ENCODE measurements around the gene PTGS1. TPM values are rescaled to one million over a fixed set of nuclear protein-coding genes. Genes with fewer than 3 reads are reported as not detected.

The PTGS1 gene
- polyA plus RNA-seq, 2 of the 4 experiments (the other 2 are of a cell fraction), result 0.49 to 1.0 TPM

DNA sequence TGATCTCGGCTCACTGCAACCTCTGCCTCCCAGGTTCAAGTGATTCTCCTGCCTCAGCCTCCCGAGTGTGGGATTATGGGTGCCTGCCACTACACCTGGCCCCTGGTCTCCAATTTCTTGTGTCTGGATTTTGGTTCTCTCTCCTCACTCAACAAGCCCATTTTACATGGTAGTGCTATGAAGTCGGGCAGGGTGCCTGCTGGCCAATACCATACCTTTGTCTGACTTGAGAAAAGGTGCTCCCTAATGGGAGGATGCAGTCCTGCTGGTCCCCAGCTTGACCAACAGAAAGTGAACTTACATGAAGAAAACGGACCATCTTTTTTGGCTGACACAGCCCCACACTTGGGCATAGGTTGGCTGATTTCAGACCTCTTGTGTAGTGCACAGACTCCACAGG, 21.6 kb upstream of the PTGS1 start (continued):
- no peak for TF ChIP-seq NPAS2 (CRISPR knock-in tag; IDR thresholded peaks at IDR 0.05; ENCODE audit: borderline replicate concordance)
- TF ChIP-seq PHF8 (IDR thresholded peaks at IDR 0.05; ENCODE audit: borderline replicate concordance, low read depth), result no peak
- TF ChIP-seq, protein P1, sequence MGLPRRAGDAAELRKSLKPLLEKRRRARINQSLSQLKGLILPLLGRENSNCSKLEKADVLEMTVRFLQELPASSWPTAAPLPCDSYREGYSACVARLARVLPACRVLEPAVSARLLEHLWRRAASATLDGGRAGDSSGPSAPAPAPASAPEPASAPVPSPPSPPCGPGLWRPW (IDR thresholded peaks at IDR 0.05), result no peak
- no peak for TF ChIP-seq JUNB (IDR thresholded peaks at IDR 0.05)
- TF ChIP-seq ZNF302 (CRISPR knock-in tag; IDR thresholded peaks at IDR 0.05), result no peak
- no peak for TF ChIP-seq ZC3H11A (IDR thresholded peaks at IDR 0.05)

DNA sequence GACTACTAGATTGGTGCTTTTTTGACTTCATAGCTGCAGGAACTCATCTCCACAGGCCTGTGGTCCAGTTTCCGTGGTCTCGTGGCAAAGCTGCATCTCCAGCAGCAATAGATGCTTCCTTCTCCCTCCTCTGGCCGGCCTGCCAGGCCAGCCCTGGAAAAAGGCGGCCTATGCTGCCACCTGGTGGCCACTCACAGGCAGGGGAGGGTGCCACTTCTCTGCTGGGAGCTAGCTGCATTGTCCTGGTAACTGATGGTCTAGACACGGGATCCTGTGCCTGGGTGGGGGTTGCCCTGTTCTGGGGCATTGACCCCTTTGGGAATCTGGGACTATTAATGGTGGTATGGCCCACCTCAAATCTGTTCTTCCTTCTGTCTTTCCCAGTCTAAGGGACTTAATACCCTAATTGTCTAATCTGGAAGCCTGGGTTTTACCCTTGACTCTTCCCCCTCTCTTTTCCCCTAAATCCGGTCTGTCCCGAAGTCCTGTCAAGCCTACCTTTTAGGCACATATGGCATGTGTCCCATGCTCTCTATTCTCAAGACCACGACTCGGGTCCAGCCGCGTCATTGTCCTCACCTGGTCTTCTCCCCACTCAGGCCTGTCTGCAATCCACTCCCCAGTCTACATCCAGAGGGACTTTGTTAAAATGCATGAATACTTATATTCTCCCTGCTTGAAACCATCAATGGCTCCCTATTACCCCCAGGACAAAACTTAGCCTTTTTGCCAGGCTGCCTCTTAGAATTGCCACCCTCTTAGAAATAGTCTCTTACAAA, 20.1 kb upstream of the PTGS1 start:
- TF ChIP-seq JUN (IDR thresholded peaks at IDR 0.05), result no peak
- no peak for TF ChIP-seq EHF (CRISPR knock-in tag; IDR thresholded peaks at IDR 0.05)
- no peak for TF ChIP-seq RARB (CRISPR knock-in tag; IDR thresholded peaks at IDR 0.05)
- TF ChIP-seq ZC3H11A (IDR thresholded peaks at IDR 0.05), result no peak
- TF ChIP-seq, protein P2, sequence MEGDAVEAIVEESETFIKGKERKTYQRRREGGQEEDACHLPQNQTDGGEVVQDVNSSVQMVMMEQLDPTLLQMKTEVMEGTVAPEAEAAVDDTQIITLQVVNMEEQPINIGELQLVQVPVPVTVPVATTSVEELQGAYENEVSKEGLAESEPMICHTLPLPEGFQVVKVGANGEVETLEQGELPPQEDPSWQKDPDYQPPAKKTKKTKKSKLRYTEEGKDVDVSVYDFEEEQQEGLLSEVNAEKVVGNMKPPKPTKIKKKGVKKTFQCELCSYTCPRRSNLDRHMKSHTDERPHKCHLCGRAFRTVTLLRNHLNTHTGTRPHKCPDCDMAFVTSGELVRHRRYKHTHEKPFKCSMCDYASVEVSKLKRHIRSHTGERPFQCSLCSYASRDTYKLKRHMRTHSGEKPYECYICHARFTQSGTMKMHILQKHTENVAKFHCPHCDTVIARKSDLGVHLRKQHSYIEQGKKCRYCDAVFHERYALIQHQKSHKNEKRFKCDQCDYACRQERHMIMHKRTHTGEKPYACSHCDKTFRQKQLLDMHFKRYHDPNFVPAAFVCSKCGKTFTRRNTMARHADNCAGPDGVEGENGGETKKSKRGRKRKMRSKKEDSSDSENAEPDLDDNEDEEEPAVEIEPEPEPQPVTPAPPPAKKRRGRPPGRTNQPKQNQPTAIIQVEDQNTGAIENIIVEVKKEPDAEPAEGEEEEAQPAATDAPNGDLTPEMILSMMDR (IDR thresholded peaks at IDR 0.05), result peak; percentile 93
- TF ChIP-seq EHMT2 (IDR thresholded peaks at IDR 0.05; ENCODE audit: low read depth), result no peak
- TF ChIP-seq MAFK (IDR thresholded peaks at IDR 0.05; ENCODE audit: partially characterized antibody), result no peak
- no peak for TF ChIP-seq PHF8 (IDR thresholded peaks at IDR 0.05; ENCODE audit: borderline replicate concordance, low read depth)
- no peak for TF ChIP-seq CEBPB (IDR thresholded peaks at IDR 0.05)
- TF ChIP-seq POLR2A (IDR thresholded peaks at IDR 0.05; ENCODE audit: low read length), result no peak
- TF ChIP-seq RAD21 (conservative IDR thresholded peaks at IDR 0.05 in 1 of 2, IDR thresholded peaks at IDR 0.05 in 1 of 2), result peak; percentile 98
- peak; percentile 98 for TF ChIP-seq SMC3 (IDR thresholded peaks at IDR 0.05)
- no peak for TF ChIP-seq JUNB (IDR thresholded peaks at IDR 0.05)
- no peak for TF ChIP-seq MAZ (IDR thresholded peaks at IDR 0.05; ENCODE audit: borderline replicate concordance, low read depth, low read length)
- TF ChIP-seq, protein P3, sequence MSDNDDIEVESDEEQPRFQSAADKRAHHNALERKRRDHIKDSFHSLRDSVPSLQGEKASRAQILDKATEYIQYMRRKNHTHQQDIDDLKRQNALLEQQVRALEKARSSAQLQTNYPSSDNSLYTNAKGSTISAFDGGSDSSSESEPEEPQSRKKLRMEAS (IDR thresholded peaks at IDR 0.05), result 0 out of 2 replicates have a peak, but pooled peaks have one; percentile 32
- TF ChIP-seq, protein P4, sequence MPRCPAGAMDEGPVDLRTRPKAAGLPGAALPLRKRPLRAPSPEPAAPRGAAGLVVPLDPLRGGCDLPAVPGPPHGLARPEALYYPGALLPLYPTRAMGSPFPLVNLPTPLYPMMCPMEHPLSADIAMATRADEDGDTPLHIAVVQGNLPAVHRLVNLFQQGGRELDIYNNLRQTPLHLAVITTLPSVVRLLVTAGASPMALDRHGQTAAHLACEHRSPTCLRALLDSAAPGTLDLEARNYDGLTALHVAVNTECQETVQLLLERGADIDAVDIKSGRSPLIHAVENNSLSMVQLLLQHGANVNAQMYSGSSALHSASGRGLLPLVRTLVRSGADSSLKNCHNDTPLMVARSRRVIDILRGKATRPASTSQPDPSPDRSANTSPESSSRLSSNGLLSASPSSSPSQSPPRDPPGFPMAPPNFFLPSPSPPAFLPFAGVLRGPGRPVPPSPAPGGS (IDR thresholded peaks at IDR 0.05), result no peak
- peak; percentile 75 to 84 for DNase-seq (ENCODE audit: low read depth in 1 of 2, low spot score in 1 of 2)
- Histone ChIP-seq H3K4me1 (peaks cover 4% of the 10 kb centered on the region; the same call in 2 of the 3 replicates), H3K9me3 (peaks cover 5% of the 10 kb centered on the region; the same call in 1 of the 3 replicates), H3K27ac (no peak overlapping the region), H3K4me3 (no peak overlapping the region), H3K4me2 (no peak overlapping the region)
- POLR2A ChIA-PET, result interaction anchor here (1.0 to 1.1 kb wide), 2 partner anchors 86 to 228 kb away, joined by 3 read pairs; partner anchors contain the start of genes MRRF and RBM18
- CTCF ChIA-PET, result interaction anchor here (0.6 to 18.4 kb wide), 80 partner anchors 8 to 712 kb away, joined by 3 to 541 read pairs (median 5); partner anchors contain the start of genes LHX6, MORN5, NDUFA8 and PTGS1
- 12% methylated on average over 11 of the region's 11 CpGs for WGBS (ENCODE audit: missing lambda C conversion rate)
- no peak for FAIRE-seq
- ATAC-seq, result peak; percentile 94 to 97

DNA sequence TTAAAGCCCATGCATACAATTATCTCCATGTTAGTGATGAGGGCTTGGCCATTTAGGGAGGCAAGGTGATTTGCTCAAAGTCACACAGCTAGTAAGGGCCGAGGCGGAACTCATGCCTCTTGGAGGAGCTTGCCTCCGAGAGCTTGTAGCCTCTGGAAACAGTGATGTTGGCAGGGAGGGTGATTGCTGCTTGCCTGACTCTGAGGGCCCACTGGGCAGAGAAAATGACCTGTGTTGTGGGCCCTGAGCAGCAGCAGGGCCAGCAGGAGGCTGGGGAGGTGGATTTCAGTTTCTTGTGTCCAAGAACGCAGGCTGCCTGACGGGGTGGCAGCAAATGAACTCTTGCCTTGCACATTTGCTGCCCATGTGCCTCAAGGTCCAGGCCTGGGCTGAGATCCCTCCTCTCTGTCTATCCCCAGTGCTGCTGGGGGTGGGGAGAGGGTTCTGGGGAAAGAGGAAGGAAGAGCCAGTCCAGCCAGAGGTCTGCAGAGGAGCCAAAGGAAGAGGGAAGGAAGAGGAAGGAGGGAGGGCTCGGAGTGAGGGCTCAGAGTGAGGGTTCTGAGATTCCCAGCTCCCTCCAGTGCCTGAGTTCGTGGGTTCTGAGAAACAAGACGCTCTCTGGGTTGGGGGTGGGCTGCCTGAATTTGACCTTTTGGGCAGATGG, 16.2 kb upstream of the PTGS1 start:
- WGBS (ENCODE audit: missing lambda C conversion rate), result 81% methylated on average over 8 of the region's 8 CpGs
- H3K4me3 ChIP-seq, result no peak overlapping the region
- no peak for ATAC-seq
- H3K27ac ChIP-seq, result no peak overlapping the region
- DNase-seq (ENCODE audit: low read depth in 1 of 2, low spot score in 1 of 2), result no peak
- TF ChIP-seq HOXA7 (CRISPR knock-in tag; IDR thresholded peaks at IDR 0.05), result no peak
- FAIRE-seq, result no peak
- ChIA-PET CTCF (interaction anchor here (0.8 to 18.4 kb wide), 6 partner anchors 8 to 456 kb away, joined by 3 to 541 read pairs (median 3); partner anchors contain the start of gene TTLL11), POLR2A (no interaction called here)
- H3K9me3 ChIP-seq, result peaks cover 5% of the 10 kb centered on the region; the same call in 1 of the 3 replicates
- 0 out of 3 replicates have a peak, but pooled peaks cover under 1% of the 10 kb centered on the region for H3K4me1 ChIP-seq
- H3K4me2 ChIP-seq, result no peak overlapping the region
